WI38 (cell line): Measurements from ENCODE around the gene SYT7.

Experiments
- H3K4me3 ChIP-seq: 2 replicates; pipeline ENCODE4 v1.5.1; 2011; ENCODE audit warnings: low read depth, mild to moderate bottlenecking, control low read depth, low read length
- TF ChIP-seq, protein P1 (sequence below): IDR thresholded peaks from 2 replicates; pipeline ENCODE4 v1.5.1; 2012; ENCODE audit warnings: low read depth, mild to moderate bottlenecking, control low read depth, low read length

SYT7 gene

DNA sequence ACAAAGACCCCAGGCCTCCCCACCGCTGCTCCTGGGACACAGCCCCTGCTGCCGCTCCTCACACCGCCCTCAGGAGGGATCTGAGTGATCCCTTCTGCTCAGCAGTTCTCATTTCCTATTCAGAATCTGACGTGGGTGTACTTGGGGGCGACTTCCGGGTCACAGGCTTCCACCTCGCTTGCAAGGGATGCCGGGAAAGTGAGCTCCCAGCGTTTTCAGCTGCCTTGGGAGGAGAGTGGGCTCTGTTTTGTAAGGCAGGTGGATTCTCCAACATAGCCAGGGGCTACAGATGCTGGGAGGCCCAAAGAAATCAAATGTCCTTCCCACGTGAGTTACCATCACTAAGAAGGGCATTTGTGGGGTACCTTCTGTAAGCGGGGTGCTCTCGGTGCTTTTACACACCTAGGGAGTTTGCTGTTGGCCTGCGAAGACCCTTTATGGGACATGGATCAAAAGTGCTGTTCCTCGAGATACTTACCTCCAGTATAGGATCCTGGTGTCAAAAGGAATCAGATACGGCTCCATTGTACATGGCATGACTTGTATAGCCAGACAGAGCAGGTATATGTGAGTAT lies 82.0 kb downstream of the SYT7 start:
- TF ChIP-seq, protein P1, sequence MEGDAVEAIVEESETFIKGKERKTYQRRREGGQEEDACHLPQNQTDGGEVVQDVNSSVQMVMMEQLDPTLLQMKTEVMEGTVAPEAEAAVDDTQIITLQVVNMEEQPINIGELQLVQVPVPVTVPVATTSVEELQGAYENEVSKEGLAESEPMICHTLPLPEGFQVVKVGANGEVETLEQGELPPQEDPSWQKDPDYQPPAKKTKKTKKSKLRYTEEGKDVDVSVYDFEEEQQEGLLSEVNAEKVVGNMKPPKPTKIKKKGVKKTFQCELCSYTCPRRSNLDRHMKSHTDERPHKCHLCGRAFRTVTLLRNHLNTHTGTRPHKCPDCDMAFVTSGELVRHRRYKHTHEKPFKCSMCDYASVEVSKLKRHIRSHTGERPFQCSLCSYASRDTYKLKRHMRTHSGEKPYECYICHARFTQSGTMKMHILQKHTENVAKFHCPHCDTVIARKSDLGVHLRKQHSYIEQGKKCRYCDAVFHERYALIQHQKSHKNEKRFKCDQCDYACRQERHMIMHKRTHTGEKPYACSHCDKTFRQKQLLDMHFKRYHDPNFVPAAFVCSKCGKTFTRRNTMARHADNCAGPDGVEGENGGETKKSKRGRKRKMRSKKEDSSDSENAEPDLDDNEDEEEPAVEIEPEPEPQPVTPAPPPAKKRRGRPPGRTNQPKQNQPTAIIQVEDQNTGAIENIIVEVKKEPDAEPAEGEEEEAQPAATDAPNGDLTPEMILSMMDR: no peak
- H3K4me3 ChIP-seq: no peak overlapping the region

DNA sequence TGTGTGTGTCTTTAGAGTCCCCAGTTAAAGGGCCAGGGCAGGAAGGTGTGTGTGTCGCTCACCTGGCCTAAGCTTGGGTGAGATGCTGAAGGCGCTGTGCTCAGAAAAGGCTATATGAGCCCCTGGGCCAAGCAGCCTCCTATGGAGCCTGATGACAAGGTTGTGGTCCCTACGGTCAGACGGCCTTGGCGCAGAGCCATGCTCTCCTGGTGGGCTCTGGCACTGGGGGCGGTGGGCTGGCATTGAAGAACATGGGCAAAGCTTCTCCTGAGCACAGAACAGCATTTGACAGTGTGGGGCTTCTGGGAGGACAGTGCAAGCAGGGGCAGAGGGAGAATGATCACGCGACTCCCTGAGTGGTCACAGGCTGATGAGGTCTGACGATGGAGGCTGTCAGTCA lies 83.0 kb downstream of the SYT7 start:
- no peak overlapping the region for H3K4me3 ChIP-seq
- TF ChIP-seq, protein P1: no peak

DNA sequence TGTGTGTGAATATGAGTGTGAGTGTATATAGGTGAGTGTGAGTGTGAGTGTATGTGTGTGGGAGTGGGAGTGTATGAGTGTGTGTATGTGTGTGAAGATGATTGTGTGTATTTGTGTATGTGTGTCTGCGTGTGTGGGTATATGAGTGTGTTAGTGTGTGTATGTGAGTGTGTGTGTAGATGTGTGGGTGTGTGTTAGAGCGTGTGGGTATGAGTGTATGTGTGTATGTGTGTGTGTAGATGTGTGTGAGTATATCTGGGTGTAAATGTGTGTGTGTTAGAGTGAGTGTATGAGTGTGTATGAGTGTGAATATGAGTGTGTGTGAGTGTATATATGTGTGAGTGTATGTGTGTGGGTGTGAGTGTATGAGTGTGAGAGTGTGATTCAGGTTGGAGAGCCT lies 83.4 kb downstream of the SYT7 start:
- TF ChIP-seq, protein P1: no peak
- H3K4me3 ChIP-seq: no peak overlapping the region

DNA sequence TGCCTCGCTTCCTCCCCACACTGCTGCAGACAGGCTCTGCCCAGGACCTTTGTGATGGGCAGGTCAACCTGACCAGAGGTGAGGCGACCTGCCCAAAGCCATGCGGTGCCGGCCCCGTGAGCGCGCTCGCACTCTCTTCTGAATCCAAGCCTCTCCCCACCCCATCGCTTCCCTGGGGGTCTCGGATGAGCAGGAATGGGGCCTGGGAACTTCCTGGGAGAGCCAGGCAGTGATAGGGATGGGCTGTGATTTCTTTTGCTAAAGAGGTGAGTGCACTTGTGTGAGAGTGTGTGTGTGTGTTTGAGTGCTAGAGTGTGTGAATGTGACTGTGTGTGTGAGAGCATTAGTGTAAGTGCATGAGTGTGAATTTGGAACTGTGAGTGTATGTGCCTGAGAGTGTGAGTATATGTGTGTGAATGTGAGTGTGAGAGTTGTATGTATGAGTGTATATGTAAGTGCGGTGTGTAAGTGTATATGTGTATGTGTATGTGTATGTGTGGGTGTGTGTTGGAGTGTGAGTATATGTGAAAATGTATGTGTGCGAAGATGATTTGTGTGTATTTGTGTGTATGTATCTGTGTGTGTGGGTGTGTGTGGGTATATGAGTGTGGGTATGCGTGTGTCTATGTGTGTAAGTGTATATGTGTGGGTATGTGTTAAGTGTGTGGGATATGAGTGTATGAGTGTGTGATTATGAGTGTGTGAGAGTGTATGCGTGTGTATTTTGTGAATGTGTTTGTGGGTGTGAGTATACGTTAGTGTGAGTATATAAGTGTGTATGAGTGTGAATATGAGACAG lies 84.1 kb downstream of the SYT7 start:
- TF ChIP-seq, protein P1: no peak
- no peak overlapping the region for H3K4me3 ChIP-seq

DNA sequence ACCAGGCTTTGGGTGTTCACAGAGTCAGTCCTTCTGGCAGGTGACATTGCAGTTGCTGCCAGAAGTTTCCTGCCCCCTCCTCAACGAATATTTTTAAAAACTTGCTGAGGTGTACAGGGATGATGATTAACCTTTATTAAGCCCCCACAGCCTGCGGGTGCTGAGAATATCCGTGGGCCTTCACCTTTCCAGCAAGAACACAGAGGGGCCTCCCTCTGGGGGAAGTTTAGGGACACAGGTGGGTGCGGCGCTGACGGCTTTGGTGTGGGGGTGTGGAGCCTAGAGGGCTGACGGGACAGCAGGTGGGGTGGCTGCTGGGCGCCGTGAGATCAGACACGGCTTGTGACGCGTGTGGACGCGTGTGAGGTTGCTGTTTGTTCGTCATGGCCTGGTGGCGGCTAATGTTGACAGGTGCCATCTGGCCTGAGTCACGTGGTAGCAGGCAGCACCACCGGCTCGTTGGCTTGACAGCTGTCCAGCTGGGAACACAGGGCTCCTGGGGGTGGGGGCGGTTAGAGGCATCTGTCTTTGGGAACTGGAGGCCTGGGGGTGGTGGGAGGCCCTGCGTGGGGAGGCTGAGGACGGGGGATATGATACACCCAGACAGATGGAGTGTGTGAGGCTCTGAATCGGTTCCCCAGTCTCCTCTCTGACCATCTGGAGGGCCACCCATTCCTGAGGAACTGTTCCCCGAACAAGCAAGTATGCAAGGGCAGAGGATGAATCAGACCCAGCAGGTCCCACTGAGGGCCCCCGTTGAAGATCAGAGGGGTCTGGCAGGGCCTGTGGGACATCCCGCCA lies 84.9 kb downstream of the SYT7 start:
- TF ChIP-seq, protein P1: no peak
- H3K4me3 ChIP-seq: no peak overlapping the region

DNA sequence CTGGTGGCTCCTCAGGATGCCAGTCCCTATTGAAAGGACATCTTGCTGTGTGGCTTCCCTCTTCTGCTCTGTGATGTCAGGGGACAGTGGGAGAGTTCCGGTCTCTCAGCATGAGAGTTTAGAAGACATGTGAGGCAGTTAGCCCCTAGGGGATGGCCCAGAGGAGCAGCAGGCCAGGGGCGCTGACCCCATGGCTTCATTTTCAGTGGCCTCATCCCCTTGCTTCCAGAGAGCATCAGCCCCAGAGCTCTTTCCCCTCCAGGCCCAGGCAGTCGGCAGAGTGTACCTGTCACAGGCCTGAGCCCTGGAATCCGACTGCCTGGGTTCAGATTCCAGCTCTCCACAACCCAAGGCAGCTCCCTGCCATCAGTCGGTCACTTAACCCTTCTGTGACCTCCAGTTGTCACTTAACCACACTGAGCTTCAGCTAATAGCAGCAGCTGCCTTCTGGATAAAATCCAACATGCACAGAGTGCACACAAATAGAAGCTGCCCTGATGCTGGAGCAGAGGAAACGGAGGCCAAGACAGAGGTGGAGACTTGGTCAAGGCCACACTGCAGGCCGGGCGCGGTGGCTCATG lies 86.4 kb downstream of the SYT7 start:
- no peak overlapping the region for H3K4me3 ChIP-seq
- TF ChIP-seq, protein P1: no peak
